Measurements from ENCODE around the gene NRDE2. TPM values are rescaled to one million over a fixed set of nuclear protein-coding genes. Genes with fewer than 3 reads are reported as not detected.

The NRDE2 gene
- total RNA-seq, 1 donor from 2014 or later: 19.7 TPM

DNA sequence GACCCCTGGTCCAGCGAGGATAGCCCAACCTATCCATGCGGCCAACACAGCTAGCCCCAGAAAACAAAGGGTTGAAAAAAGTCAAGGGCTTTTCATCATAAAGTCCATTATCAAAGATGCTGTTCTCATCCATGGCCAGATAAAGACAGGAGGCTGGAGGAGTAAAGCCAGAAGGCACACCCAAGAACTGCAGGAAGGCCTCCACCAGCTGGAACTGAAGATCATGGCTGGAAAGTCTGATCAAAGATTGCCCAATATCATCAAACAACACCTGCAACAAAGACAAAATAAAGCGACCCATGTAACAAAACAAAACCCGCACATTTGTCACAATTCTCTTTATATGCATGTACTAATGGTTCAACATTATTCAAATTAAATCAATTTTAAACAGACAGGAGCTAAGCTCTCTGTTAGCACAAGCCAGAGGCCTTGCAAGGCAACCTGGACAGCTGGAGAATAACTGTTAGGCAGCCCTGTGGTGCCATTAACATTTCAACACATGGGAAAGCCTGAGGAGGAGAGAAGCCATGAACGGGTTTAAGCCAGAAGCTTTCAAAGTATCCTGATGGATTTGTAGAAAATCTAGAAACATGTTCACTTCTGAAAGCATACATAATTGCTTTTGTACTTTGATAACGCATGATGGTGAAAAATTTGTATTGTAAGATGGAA is 41.3 kb downstream of the NRDE2 start:
- Histone ChIP-seq H3K4me2 (ENCODE audit: low read length) (no peak overlapping the region), H3K9ac (ENCODE audit: low read length) (no peak overlapping the region), H3K27me3 (ENCODE audit: insufficient read depth, low read length) (no peaks in the 10 kb centered on the region), H2AFZ (ENCODE audit: low read depth, low read length) (no peak overlapping the region), H3K4me1 (ENCODE audit: insufficient read depth, low read length) (no peaks in the 10 kb centered on the region), H3K4me3 (ENCODE audit: insufficient read depth, low read depth, low read length) (no peak overlapping the region), H3K36me3 (ENCODE audit: insufficient read depth, low read length) (peaks cover 30% of the 10 kb centered on the region), H3K79me2 (ENCODE audit: insufficient read depth, low read length) (no peaks in the 10 kb centered on the region), H3K27ac (ENCODE audit: low read depth, low read length) (no peak overlapping the region), H3K9me3 (ENCODE audit: insufficient read depth, low read depth, low read length) (no peaks in the 10 kb centered on the region), H4K20me1 (ENCODE audit: insufficient read depth, low read length) (no peaks in the 10 kb centered on the region)
- FAIRE-seq (no peak), DNase-seq (ENCODE audit: low read depth) (no peak)
- Mint-ChIP-seq H3K27ac (ENCODE audit: unreplicated experiment) (no peak overlapping the region), H3K36me3 (ENCODE audit: low read depth, unreplicated experiment) (peaks cover 11% of the 10 kb centered on the region), H3K27me3 (ENCODE audit: low read depth, unreplicated experiment) (no peaks in the 10 kb centered on the region), H3K9me3 (ENCODE audit: unreplicated experiment) (no peaks in the 10 kb centered on the region), H3K4me3 (ENCODE audit: unreplicated experiment) (no peak overlapping the region), H3K4me1 (ENCODE audit: low read depth, unreplicated experiment) (peaks cover 3% of the 10 kb centered on the region)
- no peak for TF ChIP-seq EZH2 (IDR thresholded peaks at IDR 0.05; ENCODE audit: insufficient read depth, low read length)
- TF ChIP-seq CTCF (IDR thresholded peaks at IDR 0.05; ENCODE audit: insufficient read depth, low read depth, low read length): no peak

DNA sequence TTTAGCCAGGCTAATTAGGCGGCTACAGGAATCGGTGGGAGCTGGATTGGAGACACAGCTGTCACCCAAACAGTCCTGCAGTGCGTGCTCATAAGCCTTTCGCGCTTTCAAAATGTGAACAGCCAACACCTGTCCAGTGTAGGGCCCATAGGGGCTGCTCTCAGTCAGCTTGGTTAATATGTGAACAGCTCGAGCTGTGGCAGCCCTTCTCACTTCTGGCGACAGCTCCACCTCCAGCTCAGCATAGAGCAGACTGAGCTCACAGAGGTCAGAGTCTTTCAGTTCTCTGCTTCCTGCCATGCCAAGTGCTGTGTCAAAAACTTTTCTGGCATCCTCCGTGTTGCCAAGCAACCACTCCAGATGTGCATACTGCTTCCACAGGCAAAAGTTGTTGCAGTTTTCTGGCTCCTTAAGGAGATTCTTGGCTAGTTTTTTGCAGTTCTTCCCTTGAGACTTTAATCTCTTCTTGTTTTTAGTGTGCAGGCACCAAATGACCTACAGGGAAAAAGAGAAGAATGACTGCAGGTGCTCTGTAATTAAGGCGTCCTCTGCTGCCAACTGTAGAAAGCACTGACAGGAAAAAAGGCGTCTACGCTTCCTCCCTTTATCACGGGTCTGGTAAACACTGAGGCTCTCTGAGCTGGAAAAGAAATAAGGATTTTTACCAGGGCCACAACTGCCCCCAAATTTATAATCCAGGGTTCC is 42.9 kb downstream of the NRDE2 start:
- Histone ChIP-seq H3K4me1 (ENCODE audit: insufficient read depth, low read length) (no peaks in the 10 kb centered on the region), H3K9ac (ENCODE audit: low read length) (no peak overlapping the region), H3K4me2 (ENCODE audit: low read length) (no peak overlapping the region), H3K9me3 (ENCODE audit: insufficient read depth, low read depth, low read length) (no peaks in the 10 kb centered on the region), H3K36me3 (ENCODE audit: insufficient read depth, low read length) (peaks cover 23% of the 10 kb centered on the region), H3K79me2 (ENCODE audit: insufficient read depth, low read length) (no peaks in the 10 kb centered on the region), H4K20me1 (ENCODE audit: insufficient read depth, low read length) (no peaks in the 10 kb centered on the region), H3K27ac (ENCODE audit: low read depth, low read length) (no peak overlapping the region), H2AFZ (ENCODE audit: low read depth, low read length) (no peak overlapping the region), H3K4me3 (ENCODE audit: insufficient read depth, low read depth, low read length) (no peak overlapping the region), H3K27me3 (ENCODE audit: insufficient read depth, low read length) (no peaks in the 10 kb centered on the region)
- Mint-ChIP-seq H3K4me3 (ENCODE audit: unreplicated experiment) (no peak overlapping the region), H3K36me3 (ENCODE audit: low read depth, unreplicated experiment) (peaks cover 11% of the 10 kb centered on the region), H3K27ac (ENCODE audit: unreplicated experiment) (no peak overlapping the region), H3K27me3 (ENCODE audit: low read depth, unreplicated experiment) (no peaks in the 10 kb centered on the region), H3K4me1 (ENCODE audit: low read depth, unreplicated experiment) (peaks cover 3% of the 10 kb centered on the region), H3K9me3 (ENCODE audit: unreplicated experiment) (no peaks in the 10 kb centered on the region)
- FAIRE-seq: no peak
- TF ChIP-seq CTCF (IDR thresholded peaks at IDR 0.05; ENCODE audit: insufficient read depth, low read depth, low read length) (no peak), EZH2 (IDR thresholded peaks at IDR 0.05; ENCODE audit: insufficient read depth, low read length) (no peak)
- DNase-seq (ENCODE audit: low read depth): no peak

- H3K4me1 Mint-ChIP-seq (ENCODE audit: low read depth, unreplicated experiment): peaks cover 3% of the 10 kb centered on the region
- Histone ChIP-seq H3K27ac (ENCODE audit: low read depth, low read length) (no peak overlapping the region), H3K9ac (ENCODE audit: low read length) (no peak overlapping the region), H3K36me3 (ENCODE audit: insufficient read depth, low read length) (peaks cover 21% of the 10 kb centered on the region), H3K4me1 (ENCODE audit: insufficient read depth, low read length) (no peaks in the 10 kb centered on the region), H4K20me1 (ENCODE audit: insufficient read depth, low read length) (no peaks in the 10 kb centered on the region), H3K9me3 (ENCODE audit: insufficient read depth, low read depth, low read length) (no peaks in the 10 kb centered on the region), H3K4me3 (ENCODE audit: insufficient read depth, low read depth, low read length) (no peak overlapping the region), H2AFZ (ENCODE audit: low read depth, low read length) (no peak overlapping the region), H3K79me2 (ENCODE audit: insufficient read depth, low read length) (no peaks in the 10 kb centered on the region), H3K27me3 (ENCODE audit: insufficient read depth, low read length) (no peaks in the 10 kb centered on the region), H3K4me2 (ENCODE audit: low read length) (no peak overlapping the region)
- no peak for TF ChIP-seq CTCF (IDR thresholded peaks at IDR 0.05; ENCODE audit: insufficient read depth, low read depth, low read length)
- no peak for TF ChIP-seq EZH2 (IDR thresholded peaks at IDR 0.05; ENCODE audit: insufficient read depth, low read length)
- H3K4me3 Mint-ChIP-seq (ENCODE audit: unreplicated experiment): no peak overlapping the region
- no peaks in the 10 kb centered on the region for H3K27me3 Mint-ChIP-seq (ENCODE audit: low read depth, unreplicated experiment)
- peaks cover 9% of the 10 kb centered on the region for H3K36me3 Mint-ChIP-seq (ENCODE audit: low read depth, unreplicated experiment)
- DNase-seq (ENCODE audit: low read depth) (no peak), FAIRE-seq (no peak)
- H3K27ac Mint-ChIP-seq (ENCODE audit: unreplicated experiment): no peak overlapping the region
- H3K9me3 Mint-ChIP-seq (ENCODE audit: unreplicated experiment): no peaks in the 10 kb centered on the region
Observed at GRCh38 chr14:90287791-90288190, 44.0 kb downstream of the NRDE2 start.

All from astrocyte (in vitro differentiated cells and primary cell).